Loucy (cell line): ENCODE measurements around the gene DRD3.

Experiments
- CTCF ChIP-seq: fragments of 200-600 bp; sonication (generic); conservative IDR thresholded peaks from 2 replicates; pipeline ENCODE4 v1.5.1; 2014; ENCODE audit warnings: mild to moderate bottlenecking, antibody characterized with exemption, low read length
- EZH2phosphoT487 ChIP-seq: fragments of 200-600 bp; IDR thresholded peaks from 2 replicates; pipeline ENCODE4 v1.6.1; 2018; ENCODE audit warnings: antibody characterized with exemption, mild to moderate bottlenecking, moderate library complexity, borderline replicate concordance

DNA sequence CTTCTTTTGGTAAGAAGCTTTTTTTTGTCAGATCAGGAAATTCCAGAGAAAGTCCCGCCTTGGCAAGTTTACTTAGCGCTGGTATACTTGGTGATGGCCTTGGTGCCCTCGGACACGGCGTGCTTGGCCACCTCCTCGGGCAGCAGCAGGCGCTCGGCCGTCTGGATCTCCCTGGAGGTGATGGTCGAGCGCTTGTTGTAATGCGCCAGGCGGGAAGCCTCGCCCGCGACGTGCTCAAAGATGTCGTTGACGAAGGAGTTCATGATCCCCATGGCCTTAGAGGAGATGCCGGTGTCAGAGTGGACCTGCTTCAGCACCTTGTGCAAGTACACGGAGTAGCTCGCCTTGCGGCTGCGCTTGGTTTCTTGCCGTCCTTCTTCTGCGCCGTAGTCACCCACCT, 75.7 kb downstream of the DRD3 start:
- no peak for TF ChIP-seq CTCF
- TF ChIP-seq EZH2phosphoT487: no peak
